Gastroesophageal sphincter (tissue), 3 donors: ENCODE measurements around the gene HSPA1L.

Source experiments
- EP300 ChIP-seq: sonication (generic); formaldehyde crosslinking; IDR thresholded peaks from one replicate; pipeline ENCODE4 v1.6.1; 2017; ENCODE audit warnings: antibody characterized with exemption, mild to moderate bottlenecking
- POLR2A ChIP-seq, 2 donors: fragments of 450-650 bp; IDR thresholded peaks; one replicate each; pipeline ENCODE4 v1.6.1; 2017; ENCODE audit warnings: antibody characterized with exemption in 2 of 2, mild to moderate bottlenecking in 2 of 2, moderate library complexity in 1 of 2
- POLR2AphosphoS5 ChIP-seq: sonication (generic); formaldehyde crosslinking; IDR thresholded peaks from one replicate; pipeline ENCODE4 v1.6.1; 2017; ENCODE audit warnings: antibody characterized with exemption
- TF ChIP-seq, protein P1 (sequence below), 4 experiments: fragments of 200-600 bp in 2 of 4; fragments of 450-650 bp in 2 of 4; sonication (generic) in 1 of 4; IDR thresholded peaks; one replicate each; pipeline ENCODE4 v1.5.1; 2017 to 2019; ENCODE audit warnings: antibody characterized with exemption in 4 of 4, mild to moderate bottlenecking in 2 of 4, moderate library complexity in 2 of 4

DNA sequence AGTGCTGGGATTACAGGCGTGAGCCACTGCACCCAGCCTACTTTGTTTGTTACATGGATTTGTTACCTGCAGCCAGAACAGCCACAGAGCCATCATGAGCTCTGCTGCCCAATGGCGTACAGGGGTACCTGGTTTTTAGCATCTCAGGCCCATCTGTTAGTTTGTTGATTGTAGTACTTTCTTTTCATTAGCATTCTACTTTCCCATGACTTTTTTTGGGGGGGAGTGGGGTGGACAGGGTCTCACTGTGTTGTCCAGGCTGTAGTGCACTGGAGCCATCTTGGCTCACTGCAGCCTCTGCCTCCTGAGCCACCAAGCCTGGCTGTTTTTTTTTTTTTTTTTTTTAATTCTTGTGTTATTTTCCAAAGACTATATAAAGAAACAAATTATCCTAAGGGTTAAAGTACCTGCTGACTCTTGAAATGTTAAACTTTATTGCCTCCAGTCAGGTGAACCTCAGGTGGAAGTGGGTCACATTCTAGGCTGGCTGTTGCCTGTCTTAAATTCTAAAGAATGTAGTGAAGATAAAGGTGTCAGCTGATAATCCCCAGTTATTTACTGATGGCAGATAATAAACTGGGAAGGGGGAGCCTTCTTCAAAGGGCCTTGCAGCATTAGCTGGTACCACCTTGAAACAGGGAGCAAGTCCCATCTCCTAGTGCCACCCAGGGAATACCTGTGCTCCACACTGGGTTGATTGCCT lies 32.3 kb upstream of the HSPA1L start:
- TF ChIP-seq, protein P1, sequence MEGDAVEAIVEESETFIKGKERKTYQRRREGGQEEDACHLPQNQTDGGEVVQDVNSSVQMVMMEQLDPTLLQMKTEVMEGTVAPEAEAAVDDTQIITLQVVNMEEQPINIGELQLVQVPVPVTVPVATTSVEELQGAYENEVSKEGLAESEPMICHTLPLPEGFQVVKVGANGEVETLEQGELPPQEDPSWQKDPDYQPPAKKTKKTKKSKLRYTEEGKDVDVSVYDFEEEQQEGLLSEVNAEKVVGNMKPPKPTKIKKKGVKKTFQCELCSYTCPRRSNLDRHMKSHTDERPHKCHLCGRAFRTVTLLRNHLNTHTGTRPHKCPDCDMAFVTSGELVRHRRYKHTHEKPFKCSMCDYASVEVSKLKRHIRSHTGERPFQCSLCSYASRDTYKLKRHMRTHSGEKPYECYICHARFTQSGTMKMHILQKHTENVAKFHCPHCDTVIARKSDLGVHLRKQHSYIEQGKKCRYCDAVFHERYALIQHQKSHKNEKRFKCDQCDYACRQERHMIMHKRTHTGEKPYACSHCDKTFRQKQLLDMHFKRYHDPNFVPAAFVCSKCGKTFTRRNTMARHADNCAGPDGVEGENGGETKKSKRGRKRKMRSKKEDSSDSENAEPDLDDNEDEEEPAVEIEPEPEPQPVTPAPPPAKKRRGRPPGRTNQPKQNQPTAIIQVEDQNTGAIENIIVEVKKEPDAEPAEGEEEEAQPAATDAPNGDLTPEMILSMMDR (IDR thresholded peaks at IDR 0.05): no peak
- TF ChIP-seq POLR2A (IDR thresholded peaks at IDR 0.05) (no peak), POLR2AphosphoS5 (no peak), EP300 (no peak)
